ENCODE results near the gene SESN3. TPM values are rescaled to one million over a fixed set of nuclear protein-coding genes. Genes with fewer than 3 reads are reported as not detected.

SESN3 gene
- total RNA-seq, 1 experiment from 2014 or later, result 0.55 TPM

DNA sequence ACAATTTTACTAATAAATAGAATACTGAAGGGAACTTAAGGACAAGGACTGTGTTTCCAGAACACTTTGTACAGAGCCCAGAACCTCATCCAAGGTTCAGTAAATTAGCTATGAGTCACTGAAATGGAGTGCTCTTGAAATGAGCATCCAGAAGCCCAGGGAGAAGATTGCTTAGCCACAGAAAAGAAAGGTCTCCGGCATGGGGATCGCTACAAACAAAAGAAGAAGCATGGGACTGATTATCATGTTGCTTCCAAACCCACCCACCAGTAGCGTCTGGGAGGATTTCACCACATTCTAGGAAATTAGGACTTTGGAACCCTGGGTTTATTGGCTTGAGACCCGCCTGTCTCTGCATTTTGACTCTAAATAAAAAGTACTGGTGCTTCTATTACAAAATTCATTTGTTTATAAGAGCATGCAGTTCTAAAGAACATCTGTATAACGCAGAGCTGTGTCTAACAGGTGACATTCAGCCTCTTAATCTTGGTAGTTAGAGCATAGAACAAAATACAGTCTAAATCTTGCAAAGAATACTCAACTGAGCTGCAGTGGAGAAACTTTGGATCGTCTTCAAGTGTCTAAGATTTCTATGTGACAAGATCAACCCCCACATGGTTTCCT, 35.9 kb upstream of the SESN3 start:
- DNase-seq (no peak), ATAC-seq (no peak)
- Histone ChIP-seq H4K20me1 (ENCODE audit: low read length) (no peaks in the 10 kb centered on the region), H3K4me2 (ENCODE audit: low read length) (no peak overlapping the region), H3K79me2 (ENCODE audit: low read length) (no peaks in the 10 kb centered on the region), H3K36me3 (ENCODE audit: low read depth, low read length) (no peaks in the 10 kb centered on the region), H2AFZ (ENCODE audit: low read length) (no peak overlapping the region), H3F3A (ENCODE audit: low read length, unreplicated experiment) (no peaks in the 10 kb centered on the region), H3K4me1 (ENCODE audit: insufficient read depth, low read length) (no peaks in the 10 kb centered on the region), H3K9me2 (replicated peaks; ENCODE audit: low read length) (no peaks in the 10 kb centered on the region), H3K27me3 (ENCODE audit: low read length) (peaks cover 24% of the 10 kb centered on the region; the same call in 1 of the 2 replicates), H3K27ac (ENCODE audit: low read length) (no peak overlapping the region), H3K9me3 (ENCODE audit: low read length) (no peaks in the 10 kb centered on the region), H3K4me3 (ENCODE audit: low read length) (no peak overlapping the region), H3K9ac (ENCODE audit: low read length) (no peak overlapping the region)
- intact Hi-C loops (cut with micrococcal nuclease), result no loop called here
- BruUV-seq (replicated peaks), result no TSS peak
- TF ChIP-seq EZH2phosphoT487 (IDR thresholded peaks at IDR 0.05; ENCODE audit: borderline replicate concordance, low read length), result no peak
- TF ChIP-seq, protein P1, sequence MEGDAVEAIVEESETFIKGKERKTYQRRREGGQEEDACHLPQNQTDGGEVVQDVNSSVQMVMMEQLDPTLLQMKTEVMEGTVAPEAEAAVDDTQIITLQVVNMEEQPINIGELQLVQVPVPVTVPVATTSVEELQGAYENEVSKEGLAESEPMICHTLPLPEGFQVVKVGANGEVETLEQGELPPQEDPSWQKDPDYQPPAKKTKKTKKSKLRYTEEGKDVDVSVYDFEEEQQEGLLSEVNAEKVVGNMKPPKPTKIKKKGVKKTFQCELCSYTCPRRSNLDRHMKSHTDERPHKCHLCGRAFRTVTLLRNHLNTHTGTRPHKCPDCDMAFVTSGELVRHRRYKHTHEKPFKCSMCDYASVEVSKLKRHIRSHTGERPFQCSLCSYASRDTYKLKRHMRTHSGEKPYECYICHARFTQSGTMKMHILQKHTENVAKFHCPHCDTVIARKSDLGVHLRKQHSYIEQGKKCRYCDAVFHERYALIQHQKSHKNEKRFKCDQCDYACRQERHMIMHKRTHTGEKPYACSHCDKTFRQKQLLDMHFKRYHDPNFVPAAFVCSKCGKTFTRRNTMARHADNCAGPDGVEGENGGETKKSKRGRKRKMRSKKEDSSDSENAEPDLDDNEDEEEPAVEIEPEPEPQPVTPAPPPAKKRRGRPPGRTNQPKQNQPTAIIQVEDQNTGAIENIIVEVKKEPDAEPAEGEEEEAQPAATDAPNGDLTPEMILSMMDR (conservative IDR thresholded peaks at IDR 0.05; ENCODE audit: low read depth, low read length), result no peak
- no peak for TF ChIP-seq EZH2 (IDR thresholded peaks at IDR 0.05; ENCODE audit: low read length, unreplicated experiment)
- ChIA-PET POLR2A (ENCODE audit: unreplicated experiment) (no interaction called here), CTCF (no interaction called here)

DNA sequence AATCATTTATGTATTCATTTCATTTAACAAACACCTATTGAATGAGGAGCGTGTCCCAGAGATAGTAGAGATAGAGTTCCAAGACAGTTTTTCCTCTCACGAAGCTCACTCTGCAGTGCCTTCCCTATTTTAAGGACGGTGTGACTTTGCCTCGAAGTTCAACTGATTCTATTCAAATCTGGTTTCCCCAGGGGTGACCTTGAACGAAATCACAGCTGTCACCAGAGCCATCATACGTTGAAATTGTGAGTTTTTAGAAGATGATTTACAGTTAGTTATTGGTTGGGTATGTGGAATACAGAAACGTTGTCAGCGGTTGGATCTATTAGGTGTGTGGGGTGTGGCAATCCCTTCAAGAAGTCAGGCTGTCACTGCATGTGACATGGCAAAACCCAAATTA, 33.9 kb upstream of the SESN3 start:
- TF ChIP-seq EZH2phosphoT487 (IDR thresholded peaks at IDR 0.05; ENCODE audit: borderline replicate concordance, low read length), result no peak
- no peaks in the 10 kb centered on the region for H3K4me1 ChIP-seq (ENCODE audit: insufficient read depth, low read length)
- no peak for DNase-seq
- no peaks in the 10 kb centered on the region for H3K36me3 ChIP-seq (ENCODE audit: low read depth, low read length)
- intact Hi-C loops (cut with micrococcal nuclease), result no loop called here
- no TSS peak for BruUV-seq (replicated peaks)
- ChIA-PET POLR2A (ENCODE audit: unreplicated experiment) (no interaction called here), CTCF (no interaction called here)
- ATAC-seq, result no peak
- H3F3A ChIP-seq (ENCODE audit: low read length, unreplicated experiment), result no peaks in the 10 kb centered on the region
- no peak overlapping the region for H3K4me2 ChIP-seq (ENCODE audit: low read length)
- H4K20me1 ChIP-seq (ENCODE audit: low read length), result no peaks in the 10 kb centered on the region
- no peak overlapping the region for H3K9ac ChIP-seq (ENCODE audit: low read length)
- H3K27me3 ChIP-seq (ENCODE audit: low read length), result peaks cover 20% of the 10 kb centered on the region; the same call in 1 of the 2 replicates
- H3K79me2 ChIP-seq (ENCODE audit: low read length), result no peaks in the 10 kb centered on the region
- no peaks in the 10 kb centered on the region for H3K9me2 ChIP-seq (replicated peaks; ENCODE audit: low read length)
- no peak overlapping the region for H3K27ac ChIP-seq (ENCODE audit: low read length)
- H3K9me3 ChIP-seq (ENCODE audit: low read length), result no peaks in the 10 kb centered on the region
- H2AFZ ChIP-seq (ENCODE audit: low read length), result no peak overlapping the region
- H3K4me3 ChIP-seq (ENCODE audit: low read length), result no peak overlapping the region

DNA sequence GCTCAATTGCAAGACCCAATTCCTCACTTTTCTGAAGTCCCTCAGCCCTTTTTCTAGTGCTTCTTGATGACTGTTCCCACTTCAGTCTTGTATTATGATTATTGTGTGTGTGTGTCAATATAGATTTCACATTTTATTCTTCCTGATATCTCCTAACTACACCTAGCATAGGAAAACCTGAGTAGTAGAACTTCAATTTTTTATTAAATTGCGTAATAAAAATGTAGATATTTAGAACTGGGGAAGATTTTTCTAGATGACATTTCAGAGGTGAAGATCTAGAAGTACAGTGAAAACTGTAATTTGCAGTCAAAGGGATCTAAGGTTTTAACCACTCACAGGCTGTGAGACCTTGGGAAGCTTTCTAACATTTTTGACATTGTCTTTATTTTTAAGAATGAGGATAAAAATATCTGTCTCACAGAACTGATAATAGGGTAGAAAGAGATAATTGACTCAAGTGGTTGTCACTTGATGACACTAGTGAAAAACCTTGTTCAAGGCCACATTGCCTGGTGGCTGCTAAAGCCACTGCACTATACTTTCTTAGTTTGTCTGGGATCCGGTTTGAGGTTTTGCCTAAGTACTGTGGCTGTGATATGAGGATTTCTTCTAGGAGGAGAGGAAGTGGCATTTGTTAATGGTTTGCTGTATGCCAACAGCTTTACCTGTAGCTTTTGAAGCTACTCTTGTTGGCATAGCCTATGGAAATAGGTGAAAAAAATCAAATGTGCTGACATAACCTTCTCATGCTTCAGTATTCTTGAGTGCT, 32.2 kb upstream of the SESN3 start:
- no peaks in the 10 kb centered on the region for H3F3A ChIP-seq (ENCODE audit: low read length, unreplicated experiment)
- CTCF ChIA-PET, result no interaction called here

More for the DNA sequence above, 32.2 kb upstream of the SESN3 start:
- H2AFZ ChIP-seq (ENCODE audit: low read length), result no peak overlapping the region
- H4K20me1 ChIP-seq (ENCODE audit: low read length), result no peaks in the 10 kb centered on the region
- H3K9me3 ChIP-seq (ENCODE audit: low read length), result no peaks in the 10 kb centered on the region
- no peaks in the 10 kb centered on the region for H3K36me3 ChIP-seq (ENCODE audit: low read depth, low read length)
- intact Hi-C loops (cut with micrococcal nuclease), result no loop called here
- ATAC-seq, result no peak
- POLR2A ChIA-PET (ENCODE audit: unreplicated experiment), result no interaction called here
- no peaks in the 10 kb centered on the region for H3K4me1 ChIP-seq (ENCODE audit: insufficient read depth, low read length)
- no peak overlapping the region for H3K4me3 ChIP-seq (ENCODE audit: low read length)
- no TSS peak for BruUV-seq (replicated peaks)
- H3K27ac ChIP-seq (ENCODE audit: low read length), result no peak overlapping the region
- H3K79me2 ChIP-seq (ENCODE audit: low read length), result no peaks in the 10 kb centered on the region
- no peak overlapping the region for H3K9ac ChIP-seq (ENCODE audit: low read length)
- no peak for DNase-seq
- H3K4me2 ChIP-seq (ENCODE audit: low read length), result no peak overlapping the region
- H3K9me2 ChIP-seq (replicated peaks; ENCODE audit: low read length), result no peaks in the 10 kb centered on the region
- TF ChIP-seq EZH2phosphoT487 (IDR thresholded peaks at IDR 0.05; ENCODE audit: borderline replicate concordance, low read length), result no peak
- no peak for TF ChIP-seq EZH2 (IDR thresholded peaks at IDR 0.05; ENCODE audit: low read length, unreplicated experiment)
- TF ChIP-seq, protein P1 (conservative IDR thresholded peaks at IDR 0.05; ENCODE audit: low read depth, low read length), result no peak
- peaks cover 25% of the 10 kb centered on the region; the same call in 1 of the 2 replicates for H3K27me3 ChIP-seq (ENCODE audit: low read length)

Measured in PC-3 (cell line).